Muscle layer of duodenum (tissue), 2 donors: ENCODE measurements around the gene SIRPA.

Experiments
- H3K27ac ChIP-seq: one replicate; pipeline ENCODE4 v1.7.0; 2013; ENCODE audit warnings: mild to moderate bottlenecking, low read length
- H3K27me3 ChIP-seq: one replicate; pipeline ENCODE4 v1.7.0; 2013; ENCODE audit warnings: low read depth, mild to moderate bottlenecking, control low read depth, low read length
- H3K36me3 ChIP-seq, 2 donors: one replicate each; pipeline ENCODE4 v1.7.0; 2013; ENCODE audit warnings: low read length in 2 of 2, control low read depth in 1 of 2, mild to moderate bottlenecking in 1 of 2; ENCODE audit not compliant: insufficient read depth in 2 of 2, control insufficient read depth in 1 of 2
- H3K4me1 ChIP-seq, 2 donors: one replicate each; pipeline ENCODE4 v1.7.0; 2013; ENCODE audit warnings: low read length in 2 of 2, mild to moderate bottlenecking in 2 of 2, control low read depth in 1 of 2, moderate library complexity in 1 of 2; ENCODE audit not compliant: insufficient read depth in 2 of 2, control insufficient read depth in 1 of 2
- H3K4me3 ChIP-seq, 2 donors: one replicate each; pipeline ENCODE4 v1.7.0; 2013; ENCODE audit warnings: low read length in 2 of 2, low read depth in 1 of 2, mild to moderate bottlenecking in 1 of 2
- H3K9me3 ChIP-seq, 2 donors: one replicate each; pipeline ENCODE4 v1.7.0; 2013; ENCODE audit warnings: low read length in 2 of 2, control low read depth in 1 of 2, mild to moderate bottlenecking in 1 of 2; ENCODE audit not compliant: control insufficient read depth in 1 of 2
- donor health status: healthy.

SIRPA gene

DNA sequence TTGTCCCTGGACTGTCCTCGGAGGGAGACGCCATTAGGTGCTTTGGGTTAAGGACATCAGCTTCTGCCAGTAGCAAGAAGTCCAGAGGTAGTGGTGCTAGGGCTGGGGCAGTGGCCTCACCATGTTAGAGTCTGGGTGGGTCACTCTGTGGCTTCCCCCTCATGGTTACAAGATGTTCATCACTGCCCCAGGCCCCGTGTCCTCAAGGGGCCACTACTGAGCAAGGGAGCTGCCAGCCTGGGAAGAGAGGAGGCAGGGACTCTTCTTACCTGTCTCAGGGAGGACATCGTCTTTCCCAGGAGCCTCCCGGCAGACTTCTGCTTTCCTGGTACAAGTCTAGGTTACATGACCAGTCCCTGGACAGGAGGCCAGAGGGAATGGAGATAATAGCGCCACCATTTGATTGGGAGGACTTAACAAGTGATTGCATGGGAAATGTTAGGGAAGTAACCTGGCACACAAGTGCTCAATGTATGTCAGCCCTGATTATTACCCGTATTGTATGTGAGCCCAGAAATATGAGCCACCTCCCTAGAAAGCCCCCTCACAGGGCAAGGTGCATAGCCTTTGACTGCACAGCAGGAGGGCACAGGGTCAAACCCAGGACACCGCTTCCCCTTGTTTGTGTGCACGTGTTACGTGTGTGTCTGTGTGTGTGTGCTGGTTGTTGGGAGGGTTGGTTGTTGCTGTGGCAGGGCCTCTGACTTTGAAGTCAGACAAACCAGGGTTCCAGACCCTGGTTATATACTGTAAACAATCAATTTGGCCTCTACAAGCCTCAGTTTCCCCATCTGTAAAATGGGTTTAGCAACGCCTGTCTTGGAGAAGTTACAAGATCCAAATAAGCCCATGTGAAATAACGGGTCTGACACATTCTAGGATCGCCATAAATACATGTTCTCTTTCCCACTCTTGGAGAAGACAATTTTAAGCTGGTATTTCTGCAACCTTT lies 30.0 kb downstream of the SIRPA start:
- Histone ChIP-seq H3K4me1 (peaks cover 0 to 5% of the 10 kb centered on the region in 2 donors), H3K4me3 (no peak overlapping the region), H3K27me3 (no peaks in the 10 kb centered on the region), H3K27ac (no peak overlapping the region), H3K36me3 (peaks cover 17 to 34% of the 10 kb centered on the region in 2 donors), H3K9me3 (no peaks in the 10 kb centered on the region)

DNA sequence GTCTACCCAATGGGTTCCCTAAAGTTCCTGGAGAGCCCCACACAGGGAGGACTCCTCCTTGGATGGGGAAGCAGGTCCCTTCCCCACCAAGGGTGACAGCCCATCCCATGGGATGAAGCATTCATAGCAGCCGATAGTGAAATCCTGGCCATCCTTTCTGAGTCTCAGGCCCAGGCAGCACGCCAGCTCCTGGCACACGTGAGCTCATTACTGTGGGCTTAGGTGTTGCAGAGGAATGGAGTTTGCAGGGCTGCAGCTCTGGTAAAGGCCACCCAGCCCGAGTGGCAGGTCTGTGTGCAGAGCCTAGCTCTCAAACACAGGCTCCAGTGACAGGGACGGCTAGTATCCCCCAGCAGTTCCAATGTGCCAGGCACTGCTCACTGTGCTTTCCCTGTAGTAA lies 31.0 kb downstream of the SIRPA start:
- Histone ChIP-seq H3K27ac (no peak overlapping the region), H3K9me3 (no peaks in the 10 kb centered on the region), H3K4me1 (peaks cover 0 to 5% of the 10 kb centered on the region in 2 donors), H3K36me3 (peaks cover 17 to 34% of the 10 kb centered on the region in 2 donors), H3K27me3 (no peaks in the 10 kb centered on the region), H3K4me3 (no peak overlapping the region)

DNA sequence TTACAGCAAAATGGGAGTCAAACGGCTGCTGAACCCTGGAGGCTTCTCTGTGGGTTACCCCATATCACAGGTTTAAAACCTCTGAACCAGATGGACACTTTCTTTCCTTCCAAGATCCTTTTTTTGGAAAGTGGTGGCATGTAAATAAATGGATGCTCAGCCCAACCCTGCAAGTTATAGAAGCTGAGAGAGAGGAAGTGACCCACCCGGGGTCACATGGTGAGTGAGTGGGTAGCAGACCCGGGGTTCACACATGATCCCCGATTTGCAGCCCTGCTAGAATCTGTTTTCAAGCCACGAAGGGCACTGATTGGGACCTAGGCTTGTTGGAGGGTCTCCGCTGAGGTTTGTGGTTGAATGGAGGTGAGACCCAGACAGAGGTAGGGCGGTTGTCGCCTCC lies 32.0 kb downstream of the SIRPA start:
- Histone ChIP-seq H3K4me3 (no peak overlapping the region), H3K36me3 (peaks cover 17 to 30% of the 10 kb centered on the region in 2 donors), H3K4me1 (peaks cover 0 to 5% of the 10 kb centered on the region in 2 donors), H3K27ac (no peak overlapping the region), H3K27me3 (no peaks in the 10 kb centered on the region), H3K9me3 (no peaks in the 10 kb centered on the region)

DNA sequence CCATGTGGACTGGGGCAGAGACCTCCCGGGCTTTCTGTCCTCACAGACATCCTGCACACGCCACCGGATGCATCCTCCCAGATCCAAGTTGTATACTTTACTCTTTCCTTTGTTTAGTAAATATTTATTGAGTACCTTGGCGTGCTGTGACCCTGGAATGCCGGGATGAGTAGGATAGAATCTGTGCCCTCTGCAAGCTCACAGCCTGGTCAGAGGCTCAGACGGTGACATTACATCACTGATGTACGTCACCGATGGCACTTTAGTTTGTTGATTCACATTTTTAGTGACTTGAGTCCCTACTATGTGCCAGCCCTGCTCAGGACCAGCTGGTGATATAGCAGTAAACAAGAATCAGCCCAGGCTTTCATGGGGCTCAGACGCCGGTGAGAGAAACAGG lies 32.9 kb downstream of the SIRPA start:
- Histone ChIP-seq H3K9me3 (no peaks in the 10 kb centered on the region), H3K27ac (no peak overlapping the region), H3K4me1 (peaks cover 0 to 6% of the 10 kb centered on the region in 2 donors), H3K27me3 (no peaks in the 10 kb centered on the region), H3K4me3 (no peak overlapping the region), H3K36me3 (peaks cover 13 to 20% of the 10 kb centered on the region in 2 donors)

DNA sequence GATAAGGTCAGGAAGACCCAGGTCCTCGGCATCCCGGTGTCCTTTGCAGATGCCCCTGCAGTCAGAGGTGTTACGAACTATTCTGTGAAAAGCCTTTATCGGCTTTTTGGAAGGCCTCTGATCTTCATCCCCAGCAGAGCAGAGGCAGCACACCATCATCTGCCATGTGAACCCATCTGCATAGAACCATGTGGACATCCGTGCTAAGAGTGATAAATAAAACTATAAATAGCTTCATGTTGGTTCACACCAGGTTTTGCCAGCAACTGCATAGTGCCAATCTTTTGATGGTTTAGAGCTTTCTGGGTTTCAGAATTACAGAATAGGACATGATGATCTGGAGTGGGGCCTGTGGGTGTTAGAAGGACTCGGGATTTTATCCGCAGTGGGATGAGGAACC lies 33.6 kb downstream of the SIRPA start:
- Histone ChIP-seq H3K36me3 (peaks cover 12 to 14% of the 10 kb centered on the region in 2 donors), H3K4me3 (no peak overlapping the region), H3K9me3 (no peaks in the 10 kb centered on the region), H3K27me3 (no peaks in the 10 kb centered on the region), H3K4me1 (peaks cover 0 to 11% of the 10 kb centered on the region in 2 donors), H3K27ac (no peak overlapping the region)

DNA sequence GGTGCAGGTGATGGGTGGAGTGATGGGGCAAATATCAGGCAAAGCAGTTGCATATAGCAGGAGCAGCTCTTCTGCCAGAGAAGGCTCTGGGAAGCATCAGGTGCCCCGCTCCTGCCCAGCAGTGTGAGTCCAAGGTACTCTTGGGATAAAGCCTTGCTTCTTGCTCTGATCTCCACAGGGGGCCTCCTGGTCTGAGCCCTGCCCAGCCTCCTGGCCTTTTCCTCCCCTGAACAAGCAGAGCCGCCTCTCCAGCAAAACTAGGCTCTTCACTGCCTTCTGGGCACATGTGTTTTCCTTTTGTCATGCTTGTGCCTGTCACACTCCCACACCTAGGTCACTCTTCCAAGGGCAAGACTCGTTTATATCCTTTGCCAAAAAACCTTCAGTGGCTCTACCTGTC lies 34.3 kb downstream of the SIRPA start:
- Histone ChIP-seq H3K4me3 (no peak overlapping the region), H3K36me3 (peaks cover 10 to 12% of the 10 kb centered on the region in 2 donors), H3K27me3 (no peaks in the 10 kb centered on the region), H3K9me3 (no peaks in the 10 kb centered on the region), H3K4me1 (peaks cover 0 to 11% of the 10 kb centered on the region in 2 donors), H3K27ac (no peak overlapping the region)

DNA sequence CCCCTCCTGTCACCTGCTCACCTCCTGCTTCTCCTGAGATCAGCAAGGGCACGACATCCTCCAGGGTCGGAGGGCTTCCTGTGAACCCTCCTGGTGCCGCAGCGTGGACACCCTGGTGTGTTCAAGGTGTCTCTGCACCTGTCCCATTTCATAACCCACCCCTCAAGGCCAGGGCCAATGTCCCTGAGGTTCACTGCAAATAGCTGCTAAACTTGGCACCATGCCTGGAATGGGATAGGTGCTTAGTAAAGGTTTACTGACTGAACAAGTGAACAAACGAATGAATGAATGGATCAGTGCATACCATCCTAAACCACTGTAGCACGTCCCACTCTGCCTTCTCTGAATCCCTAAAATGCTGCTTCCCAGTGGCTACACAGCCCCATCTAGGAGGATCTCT lies 35.0 kb downstream of the SIRPA start:
- Histone ChIP-seq H3K27ac (no peak overlapping the region), H3K27me3 (no peaks in the 10 kb centered on the region), H3K36me3 (peaks cover 6 to 9% of the 10 kb centered on the region in 2 donors), H3K9me3 (no peaks in the 10 kb centered on the region), H3K4me3 (no peak overlapping the region), H3K4me1 (peaks cover 0 to 11% of the 10 kb centered on the region in 2 donors)

DNA sequence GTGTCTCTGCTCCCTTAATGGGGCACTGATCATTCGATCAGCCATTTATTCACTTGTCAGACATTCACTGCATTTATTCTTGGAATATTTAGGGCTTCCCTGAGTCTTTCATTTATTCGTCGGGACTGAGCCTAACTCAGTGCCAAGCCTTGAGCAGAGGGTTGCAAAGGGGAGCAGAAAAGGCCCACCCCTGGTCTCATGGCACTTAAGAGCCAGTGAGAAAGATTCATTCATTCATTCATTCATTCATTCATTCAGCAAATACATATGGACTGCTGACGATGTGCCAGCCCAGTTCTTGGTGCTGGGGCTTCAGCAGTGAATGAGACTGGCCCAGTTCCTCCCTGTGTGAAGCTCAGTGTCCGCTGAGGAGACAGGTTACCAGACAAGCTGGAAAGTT lies 36.6 kb downstream of the SIRPA start:
- Histone ChIP-seq H3K36me3 (peaks cover 0 to 11% of the 10 kb centered on the region in 2 donors), H3K4me1 (peaks cover 0 to 6% of the 10 kb centered on the region in 2 donors), H3K9me3 (no peaks in the 10 kb centered on the region), H3K27ac (no peak overlapping the region), H3K4me3 (no peak overlapping the region), H3K27me3 (no peaks in the 10 kb centered on the region)

DNA sequence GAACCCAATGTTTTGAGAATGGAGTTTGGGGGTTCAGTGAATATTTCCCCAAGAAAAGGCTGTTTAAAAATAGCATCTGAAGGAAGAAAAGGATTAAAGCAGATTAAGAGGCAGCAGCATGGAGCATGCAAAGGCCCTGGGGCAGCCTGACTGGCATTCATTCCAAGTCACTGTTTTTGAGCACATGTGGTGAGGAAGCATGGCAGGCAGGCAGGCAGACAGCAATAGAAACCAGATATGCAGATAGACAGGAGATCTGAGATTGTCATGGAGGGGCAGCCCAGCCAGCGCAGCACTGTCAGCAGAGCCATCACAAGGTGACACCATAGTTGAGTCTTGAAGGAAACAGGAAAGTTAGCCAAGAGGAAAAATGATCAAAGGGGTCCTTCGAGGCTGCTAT lies 37.8 kb downstream of the SIRPA start:
- Histone ChIP-seq H3K9me3 (no peaks in the 10 kb centered on the region), H3K4me1 (peaks cover 0 to 6% of the 10 kb centered on the region in 2 donors), H3K27me3 (no peaks in the 10 kb centered on the region), H3K36me3 (peaks cover 0 to 11% of the 10 kb centered on the region in 2 donors), H3K27ac (no peak overlapping the region), H3K4me3 (no peak overlapping the region)

DNA sequence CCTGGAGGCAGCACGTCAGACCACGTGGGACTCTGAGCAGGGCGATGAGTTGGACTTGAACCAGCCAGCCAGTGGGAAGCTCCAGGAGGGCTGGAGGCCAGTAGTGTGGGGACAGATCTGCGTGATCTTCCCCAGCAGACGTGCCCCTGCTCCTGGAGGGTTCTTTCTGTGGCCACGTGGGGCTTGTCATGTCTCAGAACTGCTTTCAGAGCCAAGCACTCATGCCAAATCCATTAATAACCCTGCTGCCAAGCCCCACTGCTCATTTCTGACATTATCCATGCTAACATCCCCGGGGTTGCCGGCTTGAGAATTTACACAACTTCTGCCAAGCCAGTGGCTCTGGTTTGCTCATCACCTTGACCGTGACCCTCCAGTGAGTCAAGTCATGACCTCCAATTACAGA lies 38.3 kb downstream of the SIRPA start:
- H3K27me3 ChIP-seq: no peaks in the 10 kb centered on the region
- no peak overlapping the region for H3K4me3 ChIP-seq
- no peak overlapping the region for H3K27ac ChIP-seq
- no peaks in the 10 kb centered on the region for H3K9me3 ChIP-seq
- peaks cover 0 to 8% of the 10 kb centered on the region in 2 donors for H3K36me3 ChIP-seq
- peaks cover 0 to 6% of the 10 kb centered on the region in 2 donors for H3K4me1 ChIP-seq

DNA sequence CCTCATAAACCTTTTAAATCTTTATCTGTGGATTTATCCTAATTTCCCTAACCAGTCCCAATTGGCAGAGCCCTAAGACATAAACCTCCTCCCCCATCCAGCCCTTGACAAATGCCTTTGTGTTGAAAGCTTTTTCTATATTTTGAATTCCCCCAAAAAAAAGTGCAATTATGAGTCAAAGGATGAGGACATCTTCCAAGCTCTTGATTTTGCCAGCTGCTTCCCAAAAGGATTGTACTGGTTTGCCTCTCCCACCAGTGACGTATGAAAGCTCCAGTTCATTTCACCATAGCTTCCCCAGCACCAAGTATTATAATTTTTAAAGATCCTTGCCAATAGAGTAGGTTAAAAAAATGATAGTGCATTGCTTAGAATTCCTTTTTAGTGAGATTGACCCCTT lies 38.9 kb downstream of the SIRPA start:
- Histone ChIP-seq H3K27ac (no peak overlapping the region), H3K27me3 (no peaks in the 10 kb centered on the region), H3K4me3 (no peak overlapping the region), H3K9me3 (no peaks in the 10 kb centered on the region), H3K4me1 (peaks cover 0 to 6% of the 10 kb centered on the region in 2 donors), H3K36me3 (peaks cover 0 to 8% of the 10 kb centered on the region in 2 donors)
